ENCODE data around the gene R3HDM2. TPM values are rescaled to one million over a fixed set of nuclear protein-coding genes. Genes with fewer than 3 reads are reported as not detected.

The R3HDM2 gene

Small RNA genes within 50 kb of the gene (small RNA-seq; reads per million reads assigned to genes)
- gene RNU6-879P (ENCODE audit: low read depth), result not detected

Measured in mesenchymal stem cell (in vitro differentiated cells and primary cell).